ENCODE results near the gene FAT2.

The FAT2 gene, protein sequence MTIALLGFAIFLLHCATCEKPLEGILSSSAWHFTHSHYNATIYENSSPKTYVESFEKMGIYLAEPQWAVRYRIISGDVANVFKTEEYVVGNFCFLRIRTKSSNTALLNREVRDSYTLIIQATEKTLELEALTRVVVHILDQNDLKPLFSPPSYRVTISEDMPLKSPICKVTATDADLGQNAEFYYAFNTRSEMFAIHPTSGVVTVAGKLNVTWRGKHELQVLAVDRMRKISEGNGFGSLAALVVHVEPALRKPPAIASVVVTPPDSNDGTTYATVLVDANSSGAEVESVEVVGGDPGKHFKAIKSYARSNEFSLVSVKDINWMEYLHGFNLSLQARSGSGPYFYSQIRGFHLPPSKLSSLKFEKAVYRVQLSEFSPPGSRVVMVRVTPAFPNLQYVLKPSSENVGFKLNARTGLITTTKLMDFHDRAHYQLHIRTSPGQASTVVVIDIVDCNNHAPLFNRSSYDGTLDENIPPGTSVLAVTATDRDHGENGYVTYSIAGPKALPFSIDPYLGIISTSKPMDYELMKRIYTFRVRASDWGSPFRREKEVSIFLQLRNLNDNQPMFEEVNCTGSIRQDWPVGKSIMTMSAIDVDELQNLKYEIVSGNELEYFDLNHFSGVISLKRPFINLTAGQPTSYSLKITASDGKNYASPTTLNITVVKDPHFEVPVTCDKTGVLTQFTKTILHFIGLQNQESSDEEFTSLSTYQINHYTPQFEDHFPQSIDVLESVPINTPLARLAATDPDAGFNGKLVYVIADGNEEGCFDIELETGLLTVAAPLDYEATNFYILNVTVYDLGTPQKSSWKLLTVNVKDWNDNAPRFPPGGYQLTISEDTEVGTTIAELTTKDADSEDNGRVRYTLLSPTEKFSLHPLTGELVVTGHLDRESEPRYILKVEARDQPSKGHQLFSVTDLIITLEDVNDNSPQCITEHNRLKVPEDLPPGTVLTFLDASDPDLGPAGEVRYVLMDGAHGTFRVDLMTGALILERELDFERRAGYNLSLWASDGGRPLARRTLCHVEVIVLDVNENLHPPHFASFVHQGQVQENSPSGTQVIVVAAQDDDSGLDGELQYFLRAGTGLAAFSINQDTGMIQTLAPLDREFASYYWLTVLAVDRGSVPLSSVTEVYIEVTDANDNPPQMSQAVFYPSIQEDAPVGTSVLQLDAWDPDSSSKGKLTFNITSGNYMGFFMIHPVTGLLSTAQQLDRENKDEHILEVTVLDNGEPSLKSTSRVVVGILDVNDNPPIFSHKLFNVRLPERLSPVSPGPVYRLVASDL (N-terminal part only)

DNA sequence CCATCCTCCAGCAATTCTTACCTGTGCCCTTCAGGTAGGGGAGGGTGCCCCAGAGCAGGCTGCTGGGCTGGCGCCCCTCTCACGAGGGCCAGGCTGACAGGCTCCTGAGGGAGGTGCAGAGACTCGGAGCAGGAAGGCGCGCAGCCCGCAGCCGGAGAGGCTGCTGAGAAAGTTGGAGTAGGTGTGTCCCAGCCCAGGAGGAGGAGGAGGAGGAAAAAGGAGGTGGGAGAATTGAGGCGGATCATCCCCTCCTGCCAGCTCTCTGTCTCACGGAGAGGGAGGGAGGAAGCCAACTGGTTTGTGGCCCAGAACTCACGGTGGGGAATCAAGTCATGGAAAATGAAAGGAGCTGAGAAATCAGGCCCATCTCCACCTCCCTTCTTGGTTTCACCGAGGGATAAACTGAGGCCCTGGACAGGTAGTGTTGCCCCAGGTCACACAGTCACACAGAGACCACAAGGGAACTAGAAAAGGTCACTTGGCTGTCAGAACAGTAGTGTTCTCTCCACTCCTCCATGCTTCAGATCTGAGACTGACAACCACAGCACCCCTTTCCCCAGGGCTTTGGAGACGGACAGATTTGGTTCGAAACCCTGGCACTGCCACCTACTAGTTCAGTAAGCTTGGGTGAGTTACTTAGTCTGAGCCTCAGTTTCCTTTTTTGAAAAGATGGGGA lies at the start of gene FAT2:
Gene FAT2 (minus strand): TSS at position 188 of the 676 bp plus-strand sequence. CDS start 22,400 bp downstream, outside the sequence.
- no peak for DNase-seq

DNA sequence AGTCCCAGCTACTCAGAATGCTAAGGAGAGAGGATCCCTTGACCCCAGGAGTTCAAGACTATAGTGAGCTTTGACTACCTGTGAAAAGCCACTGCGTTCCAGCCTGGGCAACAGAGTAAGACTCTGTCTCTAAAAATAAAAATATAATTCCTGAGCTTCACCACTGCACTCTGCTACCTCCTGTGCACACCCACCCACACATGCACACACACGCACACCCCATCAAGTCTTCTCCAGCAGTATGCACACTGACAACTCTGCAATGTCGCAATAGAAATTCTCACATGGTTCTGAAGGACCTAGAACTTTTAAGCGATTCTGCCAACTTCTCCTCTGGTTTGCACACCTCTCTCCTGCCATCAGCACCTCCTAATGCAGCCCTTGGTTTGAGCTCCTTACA lies 47.5 kb upstream of the FAT2 start:
- no peak for DNase-seq

DNA sequence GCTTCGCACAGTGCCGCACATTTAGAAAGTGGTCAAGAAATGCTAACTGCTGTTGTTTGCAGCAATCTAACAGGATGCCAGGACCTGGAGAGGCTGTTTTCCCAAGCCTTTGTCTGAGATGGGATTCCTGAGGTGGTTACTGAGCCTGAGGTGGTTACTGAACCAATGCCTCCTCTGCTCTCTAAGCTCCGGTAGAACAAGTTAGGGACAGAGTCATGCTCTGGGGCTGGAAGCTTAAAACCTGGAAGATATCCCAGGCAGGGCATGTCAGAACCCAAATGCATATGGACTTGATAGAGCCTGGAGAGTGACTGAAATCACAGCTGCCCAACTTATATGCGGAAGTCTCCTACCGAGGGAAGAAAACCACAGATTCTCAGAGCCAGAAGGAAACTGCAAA lies 46.5 kb upstream of the FAT2 start:
- DNase-seq, result no peak

DNA sequence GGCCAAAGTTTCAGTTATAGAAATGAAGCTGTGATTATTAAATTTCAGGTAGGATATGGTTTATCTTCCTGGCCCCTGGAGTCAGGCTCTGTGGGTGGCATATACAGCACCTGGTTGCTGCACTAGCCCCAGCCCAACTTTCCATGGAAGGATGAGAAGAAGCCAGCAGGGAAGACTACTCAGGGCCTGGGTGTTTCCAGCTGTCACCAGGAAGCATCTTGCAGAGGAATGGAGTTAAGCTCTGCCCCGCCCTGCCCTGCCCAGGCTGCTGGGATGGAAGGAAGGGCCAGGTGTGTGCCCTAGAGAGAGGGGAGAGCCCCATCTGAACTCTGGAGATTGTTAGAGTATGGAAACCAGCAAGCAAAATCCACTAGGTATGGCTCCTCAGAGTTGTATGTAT lies 42.8 kb upstream of the FAT2 start:
- DNase-seq, result no peak

DNA sequence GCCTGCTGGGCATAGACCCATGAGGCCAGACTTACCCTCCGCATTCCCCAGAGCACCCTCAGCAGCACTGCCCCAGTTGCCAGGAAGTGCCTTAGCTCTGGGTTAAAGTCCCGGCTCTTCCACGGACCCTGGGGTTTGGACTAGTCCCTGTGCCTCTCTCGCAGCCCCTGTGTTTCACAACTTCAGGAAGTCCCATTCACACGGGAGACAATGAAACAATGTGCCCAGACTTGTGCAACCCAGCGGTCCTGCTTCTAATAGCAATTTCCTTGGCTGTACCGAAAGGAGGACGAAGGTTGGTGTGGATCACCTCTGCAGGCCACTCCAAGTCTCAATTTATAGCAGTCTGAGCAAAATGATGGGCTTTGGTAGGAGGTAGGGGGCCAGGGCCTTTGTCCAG lies 41.8 kb upstream of the FAT2 start:
- DNase-seq, result no peak

DNA sequence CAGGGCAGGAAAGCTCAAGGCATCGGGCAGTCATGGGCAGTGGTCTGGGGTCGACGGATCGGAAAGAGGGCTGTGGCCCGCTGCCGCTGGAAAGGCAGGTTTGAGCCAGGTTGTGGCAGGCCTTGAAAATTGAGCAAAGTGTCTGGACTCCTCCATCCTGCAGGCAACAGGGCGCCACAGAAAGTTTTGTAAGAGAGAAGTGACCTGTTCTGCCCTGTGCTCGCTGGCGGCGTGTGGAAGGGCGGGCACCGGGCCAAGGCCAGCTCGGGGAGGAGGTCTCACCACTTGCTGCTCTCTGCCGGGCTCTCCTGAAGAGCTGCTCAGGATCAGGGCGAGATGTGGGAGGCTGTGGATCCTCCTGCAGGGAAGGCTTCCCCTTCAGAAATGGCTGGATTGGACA lies 41.4 kb upstream of the FAT2 start:
- no peak for DNase-seq

DNA sequence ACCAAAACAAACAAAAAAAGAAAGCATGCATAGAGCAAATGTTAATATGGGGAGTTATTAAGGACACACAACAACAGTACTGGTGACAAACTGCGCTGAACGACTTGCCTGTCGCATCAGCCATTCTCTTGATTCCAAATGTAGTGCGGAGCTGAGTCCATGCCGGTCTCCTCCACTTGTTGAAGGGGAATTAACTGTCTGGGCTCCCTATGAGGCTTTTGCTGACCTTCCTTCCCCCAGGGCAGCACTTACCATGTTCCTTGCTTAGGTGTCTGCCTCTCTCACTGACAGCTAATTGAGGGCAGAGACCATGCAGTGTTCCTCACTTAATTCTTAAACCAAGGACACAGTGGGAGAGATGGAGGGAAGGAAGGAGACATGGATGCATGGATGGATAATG lies 40.8 kb upstream of the FAT2 start:
- no peak for DNase-seq

DNA sequence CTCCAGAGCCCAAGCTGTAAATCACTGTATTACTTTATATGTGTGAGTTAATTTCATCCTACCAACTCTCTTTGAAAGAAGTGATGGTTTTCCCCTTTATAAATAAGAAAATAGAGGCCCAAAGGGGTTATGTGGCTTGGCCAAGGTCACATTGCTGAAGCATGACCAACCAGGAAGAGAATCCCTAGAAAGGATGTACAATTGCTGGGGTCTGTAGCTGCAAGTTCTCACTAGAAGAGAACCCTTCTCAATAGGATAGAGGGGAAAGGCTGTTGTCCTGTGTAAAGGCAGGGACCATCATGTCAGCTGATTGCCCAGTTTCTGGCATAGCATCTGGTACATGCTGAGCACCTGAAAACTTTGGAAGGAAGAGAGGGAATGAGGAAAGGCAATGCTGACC lies 39.0 kb upstream of the FAT2 start:
- DNase-seq, result no peak

DNA sequence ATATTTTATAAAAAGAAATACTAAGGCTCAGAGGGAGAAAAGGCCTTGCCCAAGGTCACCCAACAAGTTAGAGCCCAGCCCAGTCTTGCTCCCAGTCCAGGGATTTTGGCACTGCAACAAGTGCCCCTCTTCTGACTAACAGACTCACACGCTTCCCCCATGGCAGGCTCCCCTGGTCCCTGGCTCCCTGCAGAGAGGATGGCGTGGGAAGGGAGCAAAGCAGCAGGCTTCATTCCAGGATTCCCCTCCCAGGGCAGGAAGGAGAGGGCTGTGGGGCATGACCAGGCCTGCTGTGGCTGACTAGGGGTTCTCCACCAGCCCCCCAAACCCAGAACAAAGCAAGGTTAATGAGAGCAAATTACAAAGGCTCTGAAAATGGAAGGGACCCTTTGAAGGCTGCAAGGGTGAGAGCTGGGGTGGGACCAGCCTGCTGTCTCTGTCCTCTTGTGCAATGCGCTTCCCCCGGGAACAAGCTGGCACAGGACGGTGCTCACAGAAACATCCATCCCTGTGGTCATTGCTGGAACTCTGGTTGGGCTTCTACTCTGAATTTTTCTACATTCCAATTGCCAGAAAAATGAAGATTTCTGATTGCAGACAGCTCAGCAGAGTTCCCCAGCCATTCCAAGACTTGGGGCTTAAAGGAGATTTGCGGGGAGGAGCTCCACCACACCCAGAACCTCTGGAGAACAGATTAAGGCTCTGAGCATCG lies 37.1 kb upstream of the FAT2 start:
- DNase-seq, result no peak

DNA sequence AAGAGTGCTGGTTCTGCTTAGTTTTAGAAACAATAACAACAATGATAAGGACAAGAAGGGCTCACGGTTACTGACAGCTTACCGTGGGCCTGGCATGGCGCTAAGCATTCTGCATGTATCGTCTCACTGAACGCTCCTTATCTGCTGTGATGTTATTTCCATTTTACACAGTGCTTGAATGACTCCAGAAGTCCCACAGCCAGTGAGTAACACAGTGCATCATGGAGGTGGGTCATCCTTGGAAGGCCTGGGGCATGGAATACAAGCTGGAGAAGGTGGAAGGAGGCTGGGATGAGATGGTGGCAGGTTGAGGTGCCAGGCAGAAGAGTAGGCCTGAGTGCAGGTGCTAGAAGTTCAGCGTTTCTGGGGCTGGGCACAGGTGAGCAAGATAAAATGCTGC lies 36.5 kb upstream of the FAT2 start:
- no peak for DNase-seq

DNA sequence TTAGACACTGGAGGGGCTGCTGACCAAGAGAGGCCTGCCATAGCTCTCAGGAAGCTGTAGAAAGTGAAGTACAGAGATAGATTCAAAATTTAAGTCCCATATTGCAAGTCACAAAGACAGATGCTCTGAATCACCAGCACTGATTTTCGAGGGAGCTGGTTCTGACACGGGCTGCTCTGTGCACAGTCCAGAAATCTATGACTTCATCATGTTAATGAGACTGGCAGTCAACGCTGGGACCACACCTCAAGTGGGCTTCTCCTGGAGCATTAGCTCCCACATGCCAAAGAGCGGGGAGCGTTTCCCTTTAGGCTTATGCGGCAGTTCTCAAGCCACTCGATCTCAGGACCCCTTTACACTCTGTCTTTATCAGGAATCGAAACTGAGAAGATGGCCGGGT lies 34.2 kb upstream of the FAT2 start:
- no peak for DNase-seq

DNA sequence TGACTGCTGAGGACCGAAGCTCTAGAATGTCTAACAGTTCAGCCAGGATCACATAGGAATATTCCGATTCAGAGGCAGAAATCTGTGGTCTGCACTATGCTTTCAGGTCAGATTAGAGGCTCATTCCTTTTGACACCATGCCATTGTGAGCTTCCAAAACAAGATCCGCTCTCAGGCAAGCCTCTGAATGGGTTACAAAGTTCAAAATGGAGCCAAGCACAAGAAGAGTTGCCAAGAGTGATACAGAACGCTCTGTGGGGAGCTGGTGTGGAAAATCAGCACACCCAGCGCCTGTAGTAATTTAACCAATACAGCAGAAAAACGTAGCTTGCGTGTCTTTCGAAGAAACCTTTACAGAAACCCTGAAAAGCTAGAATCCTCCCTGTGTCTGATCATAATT lies 33.3 kb upstream of the FAT2 start:
- no peak for DNase-seq

DNA sequence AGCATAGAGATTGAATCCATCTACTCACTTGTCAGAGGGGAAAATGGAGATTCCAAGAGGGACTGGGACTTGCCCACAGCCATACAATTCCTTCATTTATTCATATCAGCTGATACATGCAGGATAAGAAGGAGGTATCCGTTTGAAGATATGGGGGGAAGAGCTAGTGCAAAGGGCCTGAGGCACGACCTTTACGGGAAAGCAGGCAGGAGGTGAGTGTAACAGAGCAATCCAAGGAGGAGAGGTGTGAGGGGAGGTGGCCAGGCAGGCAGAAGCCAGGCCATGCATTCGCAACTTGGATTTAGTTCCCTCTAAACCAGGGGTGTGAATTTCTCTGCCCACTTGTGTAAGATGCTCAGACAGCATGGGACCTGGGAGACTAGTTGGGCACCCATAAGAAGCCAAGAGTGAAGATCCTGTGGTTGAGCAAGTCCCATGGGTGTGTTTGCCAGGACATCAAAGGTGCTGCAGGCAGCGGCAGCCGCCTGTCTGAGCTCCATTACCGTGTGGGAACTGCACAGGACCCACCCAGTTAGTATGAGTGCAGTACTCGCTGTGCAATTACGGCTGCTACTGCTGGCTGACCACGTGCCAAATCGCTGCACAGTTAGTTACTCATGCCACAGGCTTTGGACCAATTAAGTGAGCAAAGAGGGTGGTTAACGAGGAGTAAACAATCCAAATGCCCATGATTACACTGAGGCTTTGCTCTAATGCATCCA lies 31.4 kb upstream of the FAT2 start:
- DNase-seq, result no peak

DNA sequence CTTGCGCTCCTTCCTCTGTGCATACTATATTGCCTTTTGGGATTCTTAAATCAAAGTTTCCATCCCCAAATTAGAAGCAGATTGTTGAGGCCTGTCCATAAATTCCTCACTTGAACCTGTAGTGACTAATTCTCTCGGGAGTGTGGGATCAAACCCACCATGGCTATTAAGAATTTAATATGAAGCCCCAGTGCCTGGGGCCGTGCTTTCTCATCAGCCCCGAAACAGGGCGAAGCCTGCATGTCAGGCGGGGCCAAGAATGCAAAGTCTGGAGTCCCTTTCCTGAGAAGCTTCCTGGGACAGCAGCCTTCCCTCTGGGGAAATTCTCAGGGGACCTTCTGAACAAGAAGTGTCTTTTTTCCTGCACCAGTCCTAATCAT lies 29.3 kb upstream of the FAT2 start:
- DNase-seq, result no peak

DNA sequence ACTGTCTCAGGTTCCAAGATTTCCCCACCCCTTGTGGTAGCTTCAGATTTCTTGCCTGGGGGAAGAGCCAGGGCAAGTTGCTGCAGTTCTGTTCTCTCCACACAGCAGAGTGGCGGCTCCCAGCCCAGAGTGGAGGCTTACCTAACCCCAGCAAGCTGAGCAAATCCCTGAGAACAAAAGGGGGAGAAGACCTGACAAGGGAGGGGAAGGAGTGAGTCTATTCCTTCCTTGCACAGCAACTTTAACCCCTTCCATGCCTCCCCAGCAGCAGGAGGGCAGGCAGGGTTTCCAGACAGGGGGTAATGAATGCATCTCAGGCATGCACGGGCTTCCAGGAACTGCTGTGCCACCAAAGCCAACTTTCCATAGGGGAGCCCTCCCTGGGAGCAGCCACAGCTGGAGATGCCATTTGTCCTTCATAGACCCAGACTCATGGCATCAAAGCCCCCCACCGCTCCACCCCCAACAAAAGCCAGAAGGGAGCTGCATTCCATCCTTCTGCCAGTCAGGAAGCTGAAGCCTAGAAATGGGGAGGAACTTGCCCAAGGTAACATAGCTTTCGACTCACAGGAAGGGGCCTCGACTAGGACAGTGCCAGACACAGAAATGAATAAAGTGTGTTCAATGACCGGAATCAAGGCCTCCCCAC lies 28.8 kb upstream of the FAT2 start:
- no peak for DNase-seq

DNA sequence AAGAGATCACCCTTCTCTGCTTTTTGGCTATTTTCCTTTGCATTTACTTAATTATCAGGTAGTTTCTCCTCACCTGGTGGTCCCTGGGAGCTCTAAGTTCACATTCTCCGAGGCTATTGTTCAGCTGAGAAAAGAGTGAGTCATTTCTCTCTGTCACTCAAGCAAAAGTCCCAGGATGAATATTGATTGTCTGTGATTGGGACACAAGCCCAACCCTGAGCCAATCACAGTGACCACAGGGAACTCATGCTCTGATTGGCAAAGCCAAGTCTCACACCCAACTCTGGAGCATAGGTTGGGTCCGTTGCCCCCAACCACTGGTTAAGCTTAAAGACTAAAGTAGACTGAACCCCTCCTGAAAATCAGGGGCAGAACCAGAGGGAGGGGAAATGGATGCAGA lies 27.8 kb upstream of the FAT2 start:
- no peak for DNase-seq

DNA sequence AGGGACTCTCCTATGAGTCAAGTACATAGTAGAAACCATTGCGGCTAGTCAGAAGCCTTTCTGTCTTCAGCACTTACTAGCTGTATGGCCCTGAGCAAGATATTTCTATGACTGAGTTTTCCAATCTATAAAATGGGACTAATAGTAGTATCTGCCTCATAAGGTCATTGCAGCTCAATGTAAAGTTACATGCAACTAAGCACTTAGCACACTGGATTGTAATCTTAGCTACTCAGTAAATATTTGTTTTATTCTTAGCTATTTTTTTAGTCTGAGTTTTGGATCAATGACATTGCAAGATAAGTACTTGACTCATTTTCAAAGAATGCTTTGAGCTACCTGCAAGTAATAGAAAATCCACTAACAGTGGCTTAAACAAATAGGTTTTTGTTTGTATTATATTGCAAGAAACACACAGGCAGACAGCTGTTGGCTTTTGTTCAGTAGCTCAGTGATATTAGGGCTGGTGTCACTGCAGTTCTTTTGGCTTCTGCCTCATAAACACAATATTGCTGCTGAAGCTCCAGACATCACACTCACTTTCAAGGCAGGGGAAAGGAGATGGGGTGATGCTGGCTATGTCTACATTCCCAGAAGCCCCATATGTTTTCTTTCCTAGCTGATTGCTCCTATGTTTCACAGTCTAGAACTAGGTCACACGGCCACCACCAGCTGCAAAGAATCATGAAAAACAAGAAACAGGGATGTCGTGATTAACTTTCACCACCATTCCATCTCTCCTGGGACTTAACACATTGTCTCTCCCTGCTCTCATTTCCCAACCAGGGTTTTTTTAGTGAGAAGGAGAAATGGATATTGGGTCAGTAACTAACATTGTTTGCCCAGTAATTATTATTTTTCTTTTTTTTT lies 26.9 kb upstream of the FAT2 start:
- no peak for DNase-seq

DNA sequence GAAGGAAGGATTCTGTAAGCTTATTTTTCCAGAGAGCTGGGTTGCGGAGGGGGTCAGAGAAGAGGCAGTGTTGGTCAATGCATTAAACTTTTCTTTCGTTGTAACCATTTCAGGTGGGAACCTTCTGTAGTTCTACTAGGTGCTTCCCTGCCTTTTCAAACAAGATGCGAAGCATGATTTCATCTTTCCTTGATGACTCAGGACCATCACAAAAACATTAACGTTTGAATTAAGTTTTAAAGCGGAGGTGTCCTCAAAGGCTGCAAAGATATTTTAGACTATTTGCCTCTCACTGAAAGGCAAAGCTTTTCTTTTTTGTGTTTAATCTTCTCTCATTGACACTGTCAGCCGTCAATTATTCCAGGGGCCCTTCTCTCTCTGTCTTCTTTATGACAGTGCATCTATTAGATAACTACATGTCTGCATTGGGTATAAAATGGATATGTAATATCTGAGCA lies 26.3 kb upstream of the FAT2 start:
- DNase-seq, result no peak

DNA sequence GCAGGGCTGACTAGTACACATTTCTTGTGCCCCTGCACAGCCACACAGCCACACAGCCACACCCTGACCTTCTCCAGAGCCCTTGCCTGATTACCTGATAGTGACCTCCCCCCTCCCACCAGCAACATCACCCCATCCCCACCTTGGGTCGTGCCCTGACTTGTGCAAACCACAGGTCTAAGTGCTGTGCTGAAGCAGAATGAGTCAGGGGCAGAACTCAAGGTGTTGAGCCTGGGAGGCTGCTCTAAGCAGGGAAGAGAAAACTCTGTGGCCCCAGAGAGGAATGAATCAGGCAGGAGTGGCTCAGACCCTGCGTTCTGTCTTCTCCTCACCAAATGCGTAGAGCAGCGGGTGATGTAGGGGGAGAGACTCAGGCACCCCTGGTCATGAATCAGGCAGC lies 24.3 kb upstream of the FAT2 start:
- DNase-seq, result no peak

DNA sequence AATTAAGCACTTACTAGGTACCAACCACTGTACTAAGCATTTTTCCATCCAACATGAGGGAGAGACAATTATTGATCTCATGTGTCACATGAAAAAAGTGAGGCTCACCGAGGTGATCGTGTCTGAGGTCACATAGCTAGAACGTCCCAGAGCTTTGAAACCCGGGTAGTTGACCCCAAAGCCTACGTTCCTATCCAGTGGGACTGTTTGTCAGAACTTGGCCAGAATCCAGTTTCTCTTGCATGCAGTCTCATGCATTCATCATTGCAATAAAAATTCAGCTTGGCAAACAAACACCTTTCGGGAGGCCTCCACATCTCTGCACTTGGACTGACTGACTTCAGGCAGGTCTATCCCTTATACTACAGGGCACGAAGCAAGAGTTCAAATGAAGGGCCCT lies 23.4 kb upstream of the FAT2 start:
- no peak for DNase-seq
